ENCODE data around the gene PNPO. TPM values are rescaled to one million over a fixed set of nuclear protein-coding genes. Genes with fewer than 3 reads are reported as not detected.

Gene PNPO
- total and polyA plus RNA-seq, 2 of the 13 experiments (the other 11 are each of a cell fraction or from before 2014, with no cell fraction given), result 47.9 to 63.3 TPM

DNA sequence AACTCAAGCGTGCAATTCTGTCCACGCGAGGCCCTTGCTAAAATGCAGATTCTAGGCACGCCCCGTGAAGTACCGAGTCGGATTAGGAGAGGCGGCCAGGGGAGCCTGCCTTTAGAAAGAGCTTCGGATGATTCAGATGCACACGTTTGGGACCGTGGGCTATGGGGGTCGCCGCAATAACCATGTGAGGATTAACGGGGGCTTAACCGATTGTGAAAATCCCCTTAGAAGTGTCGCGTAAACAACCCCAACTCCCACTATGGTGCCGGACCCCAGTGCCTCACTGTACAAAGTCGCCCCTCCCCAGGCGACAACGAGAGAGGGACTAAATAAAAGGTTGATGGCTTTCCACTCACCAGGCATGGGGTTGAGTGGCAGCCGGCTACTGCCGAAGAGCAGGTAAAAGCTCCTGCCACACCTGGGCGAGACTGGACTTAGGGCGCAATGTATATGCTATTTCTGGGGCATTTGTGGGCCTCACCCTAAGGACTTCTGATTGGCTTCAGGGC is 46.0 kb upstream of the PNPO start (continued):
- TF ChIP-seq ZNF335 (CRISPR knock-in tag; IDR thresholded peaks at IDR 0.05) (peak; percentile 66; the same call in 1 of the 2 replicates), CENPX (CRISPR knock-in tag; IDR thresholded peaks at IDR 0.05) (no peak), KDM1A (CRISPR knock-in tag; IDR thresholded peaks at IDR 0.05) (0 out of 2 replicates have a peak, but pooled peaks have one; percentile 10), KAT8 (CRISPR knock-in tag; IDR thresholded peaks at IDR 0.05) (peak; percentile 91), SRSF9 (IDR thresholded peaks at IDR 0.05; ENCODE audit: borderline replicate concordance, insufficient read depth, low read depth, low read length, poor library complexity, severe bottlenecking) (no peak), ZSCAN21 (CRISPR knock-in tag; IDR thresholded peaks at IDR 0.05; ENCODE audit: borderline replicate concordance) (peak; percentile 77; the same call in 1 of the 2 replicates), TGIF2 (CRISPR knock-in tag; IDR thresholded peaks at IDR 0.05) (peak; percentile 60; the same call in 1 of the 2 replicates), MXI1 (IDR thresholded peaks at IDR 0.05; ENCODE audit: borderline replicate concordance, low read depth, low read length) (peak; percentile 52; the same call in 1 of the 3 replicates), ZNF224 (CRISPR knock-in tag; IDR thresholded peaks at IDR 0.05) (peak; percentile 75; the same call in 1 of the 2 replicates), ZNF468 (CRISPR knock-in tag; IDR thresholded peaks at IDR 0.05) (no peak), STAG1 (CRISPR knock-in tag; IDR thresholded peaks at IDR 0.05) (no peak), CAMTA2 (CRISPR knock-in tag; IDR thresholded peaks at IDR 0.05; ENCODE audit: borderline replicate concordance) (no peak), U2AF1 (optimal IDR thresholded peaks at IDR 0.05; ENCODE audit: low read depth, low read length) (no peak), ZNF354B (CRISPR knock-in tag; IDR thresholded peaks at IDR 0.05) (no peak), NFKBIZ (CRISPR knock-in tag; IDR thresholded peaks at IDR 0.05) (peak; percentile 8; the same call in 1 of the 2 replicates), PAF1 (CRISPR knock-in tag; IDR thresholded peaks at IDR 0.05) (no peak), SOX6 (IDR thresholded peaks at IDR 0.05) (no peak), SOX6 (CRISPR knock-in tag; IDR thresholded peaks at IDR 0.05) (no peak), AKAP8 (CRISPR knock-in tag; IDR thresholded peaks at IDR 0.05) (no peak), ZNF326 (CRISPR knock-in tag; IDR thresholded peaks at IDR 0.05; ENCODE audit: borderline replicate concordance) (no peak), PPARG (CRISPR knock-in tag; conservative IDR thresholded peaks at IDR 0.05) (0 out of 2 replicates have a peak, but pooled peaks have one; percentile 35), MEF2D (CRISPR knock-in tag; IDR thresholded peaks at IDR 0.05) (peak; percentile 85; the same call in 1 of the 2 replicates), ZNF629 (CRISPR knock-in tag; conservative IDR thresholded peaks at IDR 0.05) (no peak; the same call in 1 of the 2 replicates), CBX5 (CRISPR knock-in tag; IDR thresholded peaks at IDR 0.05; ENCODE audit: borderline replicate concordance) (peak; percentile 57; the same call in 1 of the 2 replicates)
- TF ChIP-seq, protein P1, sequence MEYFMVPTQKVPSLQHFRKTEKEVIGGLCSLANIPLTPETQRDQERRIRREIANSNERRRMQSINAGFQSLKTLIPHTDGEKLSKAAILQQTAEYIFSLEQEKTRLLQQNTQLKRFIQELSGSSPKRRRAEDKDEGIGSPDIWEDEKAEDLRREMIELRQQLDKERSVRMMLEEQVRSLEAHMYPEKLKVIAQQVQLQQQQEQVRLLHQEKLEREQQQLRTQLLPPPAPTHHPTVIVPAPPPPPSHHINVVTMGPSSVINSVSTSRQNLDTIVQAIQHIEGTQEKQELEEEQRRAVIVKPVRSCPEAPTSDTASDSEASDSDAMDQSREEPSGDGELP (IDR thresholded peaks at IDR 0.05; ENCODE audit: borderline replicate concordance, low read depth), result no peak
